Left ventricle myocardium inferior (tissue), 1 donor: ENCODE measurements around the gene KCNE1. TPM values are rescaled to one million over a fixed set of nuclear protein-coding genes. Genes with fewer than 3 reads are reported as not detected.

Source experiments
- DNase-seq: peaks from one replicate; pipeline ENCODE4 v3.0.0-alpha.2; 2020
- H3K27ac ChIP-seq: fragments of 200-600 bp; replicated peaks from 2 replicates; pipeline ENCODE4 v1.8.0; 2021
- H3K27me3 ChIP-seq: fragments of 200-600 bp; 2 replicates; pipeline ENCODE4 v1.8.0; 2021; ENCODE audit warnings: low read depth
- H3K36me3 ChIP-seq: fragments of 200-600 bp; 2 replicates; pipeline ENCODE4 v1.8.0; 2021
- H3K4me1 ChIP-seq: fragments of 200-600 bp; 2 replicates; pipeline ENCODE4 v1.8.0; 2021
- H3K4me3 ChIP-seq: fragments of 200-600 bp; 2 replicates; pipeline ENCODE4 v1.8.0; 2021; ENCODE audit warnings: mild to moderate bottlenecking, moderate library complexity
- H3K9me3 ChIP-seq: fragments of 200-600 bp; replicated peaks from 2 replicates; pipeline ENCODE4 v1.8.0; 2021
- CTCF ChIP-seq: fragments of 200-600 bp; IDR thresholded peaks from 2 replicates; pipeline ENCODE4 v1.8.0; 2021; ENCODE audit warnings: antibody characterized with exemption, mild to moderate bottlenecking, borderline replicate concordance
- intact Hi-C: fragments of 100-400 bp; cut with micrococcal nuclease; formaldehyde crosslinking; loops from one replicate; pipeline ENCODE4 v1.11.0; 2022
- total RNA-seq: library from RNA; stranded (reverse); fragmentation: NEBNext Ultra II Directional; extraction: Animal tissue kit (Norgen Biotek cat#: 25700); gene quantifications from one replicate; pipeline ENCODE4 v1.2.1, GENCODE V29; 2021
- donor health status: DM: no; HTN: yes; CAD: no; lungs with severe emphysema.

Gene KCNE1
- total RNA-seq, 1 donor from 2014 or later: 4.8 TPM

- Histone ChIP-seq H3K36me3 (peaks cover 6% of the 10 kb centered on the region), H3K4me3 (peak overlapping the region; percentile 62), H3K4me1 (peaks cover 80% of the 10 kb centered on the region), H3K27me3 (no peaks in the 10 kb centered on the region), H3K9me3 (peaks cover 8% of the 10 kb centered on the region), H3K27ac (peak overlapping the region; percentile 86)
- TF ChIP-seq CTCF: no peak
- intact Hi-C loops: no loop called here
- DNase-seq: peak; percentile 72
Measured at GRCh38 chr21:34526618-34527290, 14.7 kb upstream of the KCNE1 start.

GRCh38 chr21:34526241-34526617 lies 14.2 kb upstream of the KCNE1 start:
- no peaks in the 10 kb centered on the region for H3K27me3 ChIP-seq
- H3K4me1 ChIP-seq: peaks cover 80% of the 10 kb centered on the region
- peak overlapping the region; percentile 62 for H3K4me3 ChIP-seq
- intact Hi-C loops: no loop called here
- H3K27ac ChIP-seq: peak overlapping the region; percentile 86
- H3K36me3 ChIP-seq: peaks cover 10% of the 10 kb centered on the region
- TF ChIP-seq CTCF: no peak
- H3K9me3 ChIP-seq: peaks cover 8% of the 10 kb centered on the region
- no peak for DNase-seq

- peaks cover 75% of the 10 kb centered on the region for H3K4me1 ChIP-seq
- no peak for DNase-seq
- H3K9me3 ChIP-seq: peaks cover 8% of the 10 kb centered on the region
- intact Hi-C loops: no loop called here
- H3K27me3 ChIP-seq: no peaks in the 10 kb centered on the region
- H3K4me3 ChIP-seq: peak overlapping the region; percentile 62
- H3K27ac ChIP-seq: peak overlapping the region; percentile 86
- no peak for TF ChIP-seq CTCF
- peaks cover 23% of the 10 kb centered on the region for H3K36me3 ChIP-seq
Measured at GRCh38 chr21:34524646-34525601, 12.9 kb upstream of the KCNE1 start.

GRCh38 chr21:34523019-34523555 lies 11.1 kb upstream of the KCNE1 start:
- peak overlapping the region; percentile 34 for H3K27ac ChIP-seq
- no peak for TF ChIP-seq CTCF
- H3K4me1 ChIP-seq: peaks cover 80% of the 10 kb centered on the region
- intact Hi-C loops: no loop called here
- no peak overlapping the region for H3K4me3 ChIP-seq
- H3K9me3 ChIP-seq: peaks cover 6% of the 10 kb centered on the region
- H3K27me3 ChIP-seq: no peaks in the 10 kb centered on the region
- no peak for DNase-seq
- peaks cover 31% of the 10 kb centered on the region for H3K36me3 ChIP-seq

- peak overlapping the region; percentile 34 for H3K27ac ChIP-seq
- no peak for DNase-seq
- no peak overlapping the region for H3K4me3 ChIP-seq
- TF ChIP-seq CTCF: no peak
- peaks cover 39% of the 10 kb centered on the region for H3K36me3 ChIP-seq
- no peaks in the 10 kb centered on the region for H3K9me3 ChIP-seq
- peaks cover 80% of the 10 kb centered on the region for H3K4me1 ChIP-seq
- H3K27me3 ChIP-seq: no peaks in the 10 kb centered on the region
- intact Hi-C loops: no loop called here
Measured at GRCh38 chr21:34522284-34522683, 10.3 kb upstream of the KCNE1 start.
